HG03442 (cell line): Measurements from ENCODE around the gene EFHD2.
"Not testable (repeated sequence)": the region's sequence is repeated elsewhere in the genome, so short reads cannot be mapped to it uniquely, and the experiment has no call there.

ENCODE experiments used
- ATAC-seq: cut with Tn5 transposase; IDR thresholded peaks from one replicate; pipeline ENCODE4 v1.9.1; 2021; ENCODE audit warnings: mild to moderate bottlenecking, moderate library complexity; ENCODE audit not compliant: unreplicated experiment

The EFHD2 gene

GRCh38 chr1:15451014-15451722 is 41.5 kb downstream of the EFHD2 start:
- ATAC-seq: no peak

GRCh38 chr1:15452216-15452615 is 42.5 kb downstream of the EFHD2 start:
- ATAC-seq: no peak

- ATAC-seq: no peak
These were observed 43.3 kb downstream of the EFHD2 start for GRCh38 chr1:15452866-15453571.

- no peak for ATAC-seq
These were observed 44.0 kb downstream of the EFHD2 start for GRCh38 chr1:15453734-15454133.

GRCh38 chr1:15454256-15454655 is 44.6 kb downstream of the EFHD2 start:
- no peak for ATAC-seq

GRCh38 chr1:15455522-15455921 is 45.8 kb downstream of the EFHD2 start:
- ATAC-seq: no peak

- no peak for ATAC-seq
These were observed 46.7 kb downstream of the EFHD2 start, which contains the start of gene CELA2A for GRCh38 chr1:15456313-15456954. Gene CELA2A (plus strand): TSS chr1:15456732. CDS start chr1:15456754, 22 bp downstream.

- no peak for ATAC-seq
These were observed 47.9 kb downstream of the EFHD2 start for GRCh38 chr1:15457585-15457984.

GRCh38 chr1:15458388-15458787 is 48.7 kb downstream of the EFHD2 start:
- not testable (repeated sequence) for ATAC-seq

GRCh38 chr1:15459771-15460707 is 50.4 kb downstream of the EFHD2 start:
- ATAC-seq: no peak

GRCh38 chr1:15460708-15461095 is 51.0 kb downstream of the EFHD2 start:
- no peak for ATAC-seq

GRCh38 chr1:15463064-15463800 is 53.5 kb downstream of the EFHD2 start:
- ATAC-seq: not testable (repeated sequence)

- ATAC-seq: not testable (repeated sequence)
These were observed 54.2 kb downstream of the EFHD2 start for GRCh38 chr1:15463926-15464322.

GRCh38 chr1:15465674-15466073 is 56.0 kb downstream of the EFHD2 start:
- no peak for ATAC-seq

- not testable (repeated sequence) for ATAC-seq
These were observed 57.4 kb downstream of the EFHD2 start for GRCh38 chr1:15466955-15467625.

- no peak for ATAC-seq
These were observed 58.5 kb downstream of the EFHD2 start for GRCh38 chr1:15468145-15468544.

- no peak for ATAC-seq
These were observed 59.7 kb downstream of the EFHD2 start for GRCh38 chr1:15469361-15469760.

- ATAC-seq: not testable (repeated sequence)
These were observed 60.2 kb downstream of the EFHD2 start for GRCh38 chr1:15469821-15470448.

GRCh38 chr1:15471067-15471466 is 61.4 kb downstream of the EFHD2 start:
- ATAC-seq: not testable (repeated sequence)
